KG1 (cell line): ENCODE data around the gene OCSTAMP.

Source experiments
- DNase-seq: peaks from one replicate; lab custom pipeline; 2025; lab: John Stamatoyannopoulos, UW

OCSTAMP gene

GRCh38 chr20:46550461-46550860 is at the start of gene OCSTAMP:
Gene OCSTAMP (minus strand): TSS chr20:46550654. CDS start chr20:46550560, 94 bp downstream.
- no peak for DNase-seq

DNA sequence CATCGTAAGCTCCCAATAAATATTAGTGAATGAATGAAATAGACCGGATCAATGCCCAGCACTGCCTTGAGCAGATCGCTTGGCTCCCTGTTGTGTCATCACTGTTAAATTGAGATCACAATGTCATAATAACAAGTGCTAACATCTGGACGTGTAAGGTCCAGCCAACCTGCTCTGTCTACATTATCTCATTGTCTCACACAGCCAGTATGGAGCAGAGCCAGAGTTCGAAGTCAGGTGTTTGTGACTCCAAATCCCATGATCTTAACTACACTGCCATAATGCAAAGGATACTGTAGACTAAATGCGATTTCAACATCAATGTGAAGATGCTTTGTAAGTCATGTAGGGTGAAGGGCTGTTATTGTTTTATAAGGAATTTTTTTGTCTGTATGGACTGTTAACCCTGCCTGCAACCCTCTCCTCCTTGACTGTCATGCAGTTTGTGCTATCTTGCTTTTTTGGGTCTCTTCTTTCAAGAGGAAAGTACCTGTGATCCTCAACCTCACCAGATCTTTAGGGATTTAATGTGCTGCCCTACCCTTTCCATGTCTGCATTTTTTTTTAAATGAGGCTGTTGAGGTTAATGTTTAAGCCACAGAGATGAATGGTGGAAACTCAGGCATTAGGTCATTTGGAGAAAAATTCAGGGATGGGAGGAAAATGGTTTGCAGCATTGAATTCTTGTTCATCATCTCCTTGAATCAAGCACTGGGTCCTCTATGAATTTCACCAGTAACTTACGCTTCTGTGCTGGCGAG is 49.0 kb upstream of the OCSTAMP start:
- DNase-seq, result no peak

DNA sequence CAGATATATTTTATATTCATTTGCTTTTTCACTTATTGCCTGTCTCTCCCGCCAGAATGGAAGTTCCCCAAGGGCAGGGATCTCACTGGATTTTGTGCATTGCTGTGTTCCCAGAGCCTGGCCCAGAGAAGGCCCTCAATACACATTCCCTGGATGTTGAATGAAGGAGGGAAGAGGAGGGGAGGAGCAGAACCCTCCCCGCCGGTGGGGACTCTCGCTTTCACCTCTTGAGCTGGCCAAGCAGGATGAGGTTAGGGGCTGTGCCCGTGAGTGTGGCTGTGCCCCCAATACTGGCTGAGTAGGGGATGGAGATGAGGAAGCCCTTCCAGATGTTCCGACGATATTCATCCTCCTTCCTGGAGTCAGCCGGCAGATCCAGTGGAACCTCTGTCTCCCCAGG is 45.5 kb upstream of the OCSTAMP start:
- DNase-seq, result no peak

DNA sequence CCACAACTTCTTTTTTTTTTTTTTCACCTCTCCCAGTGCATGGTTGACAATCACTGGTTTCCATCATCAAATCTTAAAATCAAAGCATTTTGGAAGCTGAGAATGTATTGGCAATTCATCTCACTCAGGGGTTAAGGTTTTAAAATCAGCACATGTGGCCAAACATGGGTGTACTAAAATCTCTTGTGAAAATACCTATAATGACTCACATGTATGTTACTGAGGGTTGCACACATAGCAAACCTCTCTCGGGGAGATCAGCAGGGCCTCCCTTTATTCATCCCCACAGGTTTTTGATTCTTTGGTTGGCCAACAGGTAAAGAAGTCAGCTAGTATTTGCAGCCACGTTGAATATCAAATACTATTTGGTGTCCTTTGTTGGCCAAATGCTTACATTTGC is 44.3 kb upstream of the OCSTAMP start:
- DNase-seq, result no peak

DNA sequence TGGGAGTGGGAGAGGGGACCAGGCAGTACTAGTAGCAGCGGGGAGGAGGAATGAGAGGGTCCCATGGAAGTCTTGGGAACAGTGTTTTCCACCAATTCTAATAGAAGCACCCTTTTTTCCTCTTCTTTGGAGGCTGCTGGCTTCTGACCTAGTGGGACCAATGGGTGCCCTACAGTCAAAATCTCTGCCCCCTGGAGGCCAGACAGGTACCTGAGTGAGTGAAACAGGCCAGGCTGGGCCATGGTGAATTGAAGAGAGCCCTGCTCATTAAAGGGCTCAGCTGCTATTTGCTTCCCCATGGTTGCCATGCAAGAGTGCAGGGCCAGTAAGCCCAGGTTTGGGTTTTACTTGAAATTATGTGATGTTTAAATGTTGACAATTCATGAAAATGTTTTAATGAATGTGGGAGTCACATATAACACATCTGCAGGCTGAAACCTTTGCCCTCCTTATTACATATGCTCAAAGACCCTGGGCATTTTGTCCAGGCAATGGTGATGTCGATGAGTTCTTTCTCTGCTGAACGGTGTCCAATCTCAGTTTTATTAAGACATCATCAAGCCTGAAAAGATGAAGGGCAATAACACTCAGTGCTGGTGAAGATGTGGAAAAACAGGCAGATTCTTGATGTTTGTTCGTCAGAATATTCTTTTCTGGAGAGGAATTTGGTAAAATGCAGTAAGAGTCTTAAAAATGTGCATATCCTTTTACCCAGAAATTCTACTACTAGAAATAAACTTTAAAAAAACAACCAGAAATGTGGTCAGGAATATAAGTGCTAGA is 42.3 kb upstream of the OCSTAMP start:
- DNase-seq, result no peak

- no peak for DNase-seq
These were observed 40.0 kb upstream of the OCSTAMP start for GRCh38 chr20:46590443-46590842.

GRCh38 chr20:46588532-46589511 is 38.4 kb upstream of the OCSTAMP start:
- peak; percentile 4 for DNase-seq

DNA sequence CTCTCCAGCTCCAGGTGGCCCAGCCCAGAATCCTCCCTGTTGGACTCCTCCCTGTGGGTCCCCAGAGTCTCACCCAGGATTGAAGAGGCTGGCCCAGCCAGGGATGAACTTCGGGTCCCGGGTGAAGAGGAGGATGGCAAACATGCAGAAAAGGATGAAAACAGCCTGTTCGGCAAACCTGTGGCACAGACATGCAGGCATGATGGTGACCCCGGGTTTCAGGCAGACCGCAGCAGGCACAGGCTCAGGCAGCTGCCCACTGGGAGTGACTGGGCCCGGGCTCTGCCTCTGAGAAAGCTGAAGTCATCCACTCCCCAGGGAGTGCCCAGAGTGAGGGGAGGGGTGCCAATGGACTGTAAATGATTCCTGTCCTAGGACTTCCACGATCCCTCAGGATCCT is 37.5 kb upstream of the OCSTAMP start:
- no peak for DNase-seq

DNA sequence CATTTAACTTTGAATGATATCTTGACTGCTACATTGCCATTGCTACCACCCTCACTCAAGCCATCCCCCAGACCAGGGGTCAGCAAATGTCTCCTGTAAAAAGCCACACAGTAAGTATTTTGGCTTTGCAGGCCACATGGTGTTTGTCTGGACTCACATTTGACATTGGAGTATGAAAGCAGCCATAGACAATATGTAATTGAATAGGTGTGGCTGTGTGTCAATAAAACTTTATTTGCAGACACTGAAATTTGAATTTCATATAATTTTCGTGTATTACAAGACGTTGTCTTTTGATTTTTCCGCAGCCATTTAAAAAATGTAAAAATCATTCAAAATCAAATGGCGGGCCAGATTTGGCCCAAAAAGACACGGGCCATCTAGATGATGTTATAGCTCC is 36.3 kb upstream of the OCSTAMP start:
- DNase-seq, result no peak

DNA sequence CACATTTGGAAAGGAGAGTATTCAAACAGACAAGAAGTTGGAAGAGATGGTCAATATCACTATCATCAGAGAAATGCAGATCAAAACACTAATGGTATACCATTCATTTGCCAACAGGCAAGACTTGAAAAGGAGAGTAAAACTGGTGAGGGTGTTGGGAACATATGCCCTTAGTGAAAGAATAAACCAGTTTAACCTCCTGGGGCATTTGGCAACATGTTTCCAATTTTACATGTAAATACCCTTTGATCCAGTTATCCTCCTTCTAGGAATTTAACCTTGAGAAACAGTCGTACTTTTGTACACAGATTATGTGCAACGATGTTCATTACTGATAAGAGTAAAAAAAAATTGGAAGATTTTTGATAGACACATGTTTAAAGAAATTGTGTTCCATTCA is 34.1 kb upstream of the OCSTAMP start:
- no peak for DNase-seq

DNA sequence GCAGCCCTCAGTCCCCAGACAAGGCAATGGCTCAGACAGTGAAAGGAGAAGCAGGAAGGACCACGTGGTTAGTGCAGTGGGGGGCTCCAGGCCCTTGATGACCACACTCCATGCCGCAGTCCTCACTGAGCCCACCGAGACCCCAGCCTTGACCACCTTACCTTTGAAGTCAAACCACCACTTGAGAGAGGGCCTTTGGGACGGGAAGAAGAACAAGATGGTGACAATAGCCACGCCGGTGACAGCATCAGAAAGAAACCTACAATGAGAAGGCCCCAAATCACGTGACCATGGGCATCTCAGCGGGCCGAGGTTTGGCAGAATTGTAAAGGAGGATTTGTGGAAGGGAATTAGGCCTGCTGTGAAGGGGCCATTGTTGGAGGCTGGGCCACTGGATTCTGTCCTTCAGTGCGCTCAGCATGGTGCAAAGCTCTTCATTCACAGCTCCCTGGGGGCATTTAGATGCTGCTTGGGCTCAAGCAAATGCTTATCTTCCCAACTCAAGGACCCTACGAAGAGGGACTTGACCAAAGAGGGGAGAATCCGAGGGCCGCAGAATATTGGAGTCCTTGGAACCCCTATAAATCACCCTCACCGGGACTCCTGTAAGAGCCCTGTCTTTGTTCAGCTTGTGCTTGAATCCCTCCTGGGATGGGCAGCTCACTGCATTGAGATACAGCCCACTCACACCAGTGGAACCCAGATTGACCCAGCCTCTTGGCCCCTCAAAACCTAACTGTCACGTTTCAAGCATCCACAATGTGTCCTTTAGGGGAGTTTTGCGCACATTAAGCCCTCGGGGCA is 33.2 kb upstream of the OCSTAMP start:
- DNase-seq, result no peak

DNA sequence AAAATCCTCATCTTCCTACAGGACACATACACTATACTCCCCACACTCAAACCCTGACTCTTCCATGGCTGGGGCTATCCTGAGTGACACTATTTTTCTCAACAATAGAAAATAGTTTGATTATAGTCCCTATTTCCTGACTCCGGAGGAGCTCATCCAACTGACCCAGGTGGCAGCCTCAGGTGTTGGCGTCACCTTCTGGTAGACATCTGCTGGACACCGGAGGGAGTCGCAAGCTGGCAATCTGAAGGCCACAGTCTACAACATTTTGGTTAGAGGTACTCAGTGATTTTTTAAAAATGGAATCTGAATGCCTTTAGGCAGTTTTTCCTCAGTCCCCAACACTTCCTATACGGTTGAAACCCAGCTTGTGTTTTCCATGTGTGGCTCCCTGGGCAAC is 32.2 kb upstream of the OCSTAMP start:
- no peak for DNase-seq

GRCh38 chr20:46581391-46581790 is 30.9 kb upstream of the OCSTAMP start:
- no peak for DNase-seq

- DNase-seq, result no peak
These were observed 30.3 kb upstream of the OCSTAMP start for GRCh38 chr20:46580613-46581205.

DNA sequence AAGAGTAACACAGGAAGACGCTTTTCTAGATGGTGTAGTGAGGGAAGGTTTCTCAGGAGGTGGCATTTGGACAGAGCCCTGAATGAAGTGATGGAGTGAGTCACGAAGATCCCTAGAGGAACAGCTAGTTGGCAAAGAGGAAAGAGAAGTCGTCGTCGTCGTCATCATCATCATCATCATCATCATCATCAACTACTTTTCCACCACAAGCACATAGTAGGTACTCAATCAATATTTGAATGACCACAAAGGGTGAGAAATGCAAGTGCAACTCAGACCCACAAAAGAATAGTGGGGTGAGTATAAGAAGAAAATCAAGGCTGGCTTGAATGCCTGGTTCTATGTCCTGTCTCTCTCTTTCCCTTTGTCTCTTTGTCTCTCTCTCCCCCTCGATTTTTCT is 28.3 kb upstream of the OCSTAMP start:
- no peak for DNase-seq

- no peak for DNase-seq
These were observed 26.4 kb upstream of the OCSTAMP start for GRCh38 chr20:46576774-46577395.

GRCh38 chr20:46575937-46576461 is 25.5 kb upstream of the OCSTAMP start:
- no peak for DNase-seq

GRCh38 chr20:46575394-46575793 is 24.9 kb upstream of the OCSTAMP start:
- DNase-seq, result no peak

DNA sequence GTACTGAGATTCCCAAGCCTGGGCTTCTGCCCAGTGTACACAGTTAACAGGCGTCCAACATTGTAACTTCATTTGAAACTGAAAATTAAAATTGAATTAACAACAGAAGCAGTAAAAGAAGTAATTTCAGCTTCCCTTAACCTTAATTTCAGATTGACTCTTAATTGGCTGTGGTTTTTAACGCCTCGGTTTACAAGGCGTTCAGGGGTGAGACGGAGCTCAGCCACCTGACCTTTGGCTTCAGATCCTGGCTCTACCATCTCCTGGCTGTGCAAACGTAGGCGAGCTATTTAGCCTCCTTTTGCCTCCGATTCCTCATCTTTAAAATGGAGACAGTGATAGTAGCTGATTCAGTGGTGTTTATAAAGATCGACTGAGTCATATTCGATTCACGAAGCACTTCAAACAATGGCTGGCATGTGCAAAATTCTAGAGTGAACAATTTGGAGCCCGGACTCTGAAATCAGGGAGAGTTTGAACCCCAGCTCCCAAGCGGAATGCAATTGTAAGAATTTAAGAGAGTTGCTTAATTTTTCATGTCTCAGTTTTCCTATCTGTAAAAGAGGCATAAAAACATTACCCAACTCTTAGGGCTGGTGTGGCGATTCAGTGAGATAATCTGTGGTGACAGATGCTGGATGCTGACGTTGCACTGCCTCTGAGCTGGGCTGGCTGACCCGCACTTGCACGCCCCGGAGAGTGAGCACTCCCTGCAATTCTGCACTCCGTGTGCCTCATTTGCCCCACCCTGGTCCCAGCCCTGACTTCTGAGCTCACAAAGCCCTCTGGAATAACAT is 23.5 kb upstream of the OCSTAMP start:
- no peak for DNase-seq
